Measurements from ENCODE around the gene CSPG4. TPM values are rescaled to one million over a fixed set of nuclear protein-coding genes. Genes with fewer than 3 reads are reported as not detected.

Gene CSPG4
- polyA plus RNA-seq, 1 donor, result 108 TPM

- DNase-seq (ENCODE audit: low read depth), result no peak
These were observed 40.7 kb downstream of the CSPG4 start for GRCh38 chr15:75671730-75672602.

- no peak for DNase-seq (ENCODE audit: low read depth)
These were observed 42.8 kb downstream of the CSPG4 start for GRCh38 chr15:75669879-75670212.

- DNase-seq (ENCODE audit: low read depth), result no peak
These were observed 43.3 kb downstream of the CSPG4 start for GRCh38 chr15:75669191-75669878.

GRCh38 chr15:75666823-75667501 is 45.7 kb downstream of the CSPG4 start:
- DNase-seq (ENCODE audit: low read depth), result peak; percentile 52

- no peak for DNase-seq (ENCODE audit: low read depth)
These were observed 48.7 kb downstream of the CSPG4 start for GRCh38 chr15:75663931-75664421.

- no peak for DNase-seq (ENCODE audit: low read depth)
These were observed 49.7 kb downstream of the CSPG4 start for GRCh38 chr15:75662823-75663519.

GRCh38 chr15:75661756-75662140 is 50.9 kb downstream of the CSPG4 start:
- no peak for DNase-seq (ENCODE audit: low read depth)

GRCh38 chr15:75661100-75661755 is 51.4 kb downstream of the CSPG4 start:
- DNase-seq (ENCODE audit: low read depth), result no peak

GRCh38 chr15:75659928-75660645 is 52.6 kb downstream of the CSPG4 start:
- no peak for DNase-seq (ENCODE audit: low read depth)

GRCh38 chr15:75659141-75659771 is 53.4 kb downstream of the CSPG4 start:
- no peak for DNase-seq (ENCODE audit: low read depth)

- no peak for DNase-seq (ENCODE audit: low read depth)
These were observed 55.8 kb downstream of the CSPG4 start for GRCh38 chr15:75656813-75657212.

- DNase-seq (ENCODE audit: low read depth), result no peak
These were observed 56.3 kb downstream of the CSPG4 start for GRCh38 chr15:75656331-75656730.

- no peak for DNase-seq (ENCODE audit: low read depth)
These were observed 56.7 kb downstream of the CSPG4 start for GRCh38 chr15:75655931-75656330.

- DNase-seq (ENCODE audit: low read depth), result no peak
These were observed 58.3 kb downstream of the CSPG4 start for GRCh38 chr15:75654201-75654907.

- DNase-seq (ENCODE audit: low read depth), result no peak
These were observed 59.2 kb downstream of the CSPG4 start for GRCh38 chr15:75653347-75653913.

GRCh38 chr15:75651810-75652543 is 60.7 kb downstream of the CSPG4 start:
- no peak for DNase-seq (ENCODE audit: low read depth)

- DNase-seq (ENCODE audit: low read depth), result no peak
These were observed 61.5 kb downstream of the CSPG4 start for GRCh38 chr15:75650908-75651809.

Measured in forelimb muscle (tissue), 1 donor.